Osteocyte (in vitro differentiated cells): Measurements from ENCODE around the gene GLTP. TPM values are rescaled to one million over a fixed set of nuclear protein-coding genes. Genes with fewer than 3 reads are reported as not detected.
A peak's percentile ranks its signal among the peaks of the same experiment; 100 is the strongest.

Source experiments
- DNase-seq: peaks from one replicate; pipeline ENCODE4 v3.0.0; 2021; ENCODE audit warnings: mixed read lengths; ENCODE audit not compliant: unreplicated experiment; ENCODE audit errors: extremely low spot score
- H3K27ac Mint-ChIP-seq: one replicate; pipeline ENCODE4 v1.8.0; 2021; ENCODE audit warnings: mild to moderate bottlenecking, mixed read lengths; ENCODE audit not compliant: unreplicated experiment
- H3K27me3 Mint-ChIP-seq: one replicate; pipeline ENCODE4 v1.8.0; 2021; ENCODE audit warnings: mixed read lengths; ENCODE audit not compliant: unreplicated experiment
- H3K36me3 Mint-ChIP-seq: one replicate; pipeline ENCODE4 v1.8.0; 2021; ENCODE audit warnings: mixed read lengths; ENCODE audit not compliant: unreplicated experiment
- H3K4me1 Mint-ChIP-seq: one replicate; pipeline ENCODE4 v1.8.0; 2021; ENCODE audit warnings: mixed read lengths; ENCODE audit not compliant: unreplicated experiment
- H3K4me3 Mint-ChIP-seq: one replicate; pipeline ENCODE4 v1.8.0; 2021; ENCODE audit warnings: mild to moderate bottlenecking, moderate library complexity, mixed read lengths; ENCODE audit not compliant: unreplicated experiment
- H3K9me3 Mint-ChIP-seq: one replicate; pipeline ENCODE4 v1.8.0; 2021; ENCODE audit warnings: mixed read lengths; ENCODE audit not compliant: unreplicated experiment
- CTCF ChIP-seq: fragments of 200-600 bp; sonication (generic); IDR thresholded peaks from 2 replicates; pipeline ENCODE4 v1.5.0; 2021; ENCODE audit warnings: antibody characterized with exemption, mild to moderate bottlenecking, moderate library complexity
- total RNA-seq: library from RNA; stranded (reverse); gene quantifications from 2 replicates; pipeline ENCODE4 v1.2.1, GENCODE V29; 2021

The GLTP gene
- total RNA-seq, 1 donor from 2014 or later = 34.5 TPM

GRCh38 chr12:109845824-109846205 lies 34.5 kb downstream of the GLTP start:
- Mint-ChIP-seq H3K27me3 (no peaks in the 10 kb centered on the region), H3K36me3 (no peaks in the 10 kb centered on the region), H3K4me3 (no peak overlapping the region), H3K9me3 (no peaks in the 10 kb centered on the region), H3K27ac (no peak overlapping the region), H3K4me1 (no peaks in the 10 kb centered on the region)
- no peak for TF ChIP-seq CTCF
- DNase-seq = no peak

- H3K9me3 Mint-ChIP-seq = no peaks in the 10 kb centered on the region
- peak overlapping the region; percentile 26 for H3K4me3 Mint-ChIP-seq
- peak; percentile 97 for DNase-seq
- no peaks in the 10 kb centered on the region for H3K36me3 Mint-ChIP-seq
- TF ChIP-seq CTCF = peak; percentile 99
- no peaks in the 10 kb centered on the region for H3K4me1 Mint-ChIP-seq
- H3K27ac Mint-ChIP-seq = no peak overlapping the region
- H3K27me3 Mint-ChIP-seq = no peaks in the 10 kb centered on the region
Observed at GRCh38 chr12:109844983-109845823, 35.1 kb downstream of the GLTP start.

GRCh38 chr12:109844091-109844490 lies 36.2 kb downstream of the GLTP start:
- no peak for DNase-seq
- Mint-ChIP-seq H3K27me3 (no peaks in the 10 kb centered on the region), H3K4me3 (no peak overlapping the region), H3K27ac (no peak overlapping the region), H3K9me3 (no peaks in the 10 kb centered on the region), H3K36me3 (no peaks in the 10 kb centered on the region), H3K4me1 (no peaks in the 10 kb centered on the region)
- TF ChIP-seq CTCF = no peak

- no peak overlapping the region for H3K27ac Mint-ChIP-seq
- H3K27me3 Mint-ChIP-seq = no peaks in the 10 kb centered on the region
- no peak for TF ChIP-seq CTCF
- DNase-seq = no peak
- H3K4me3 Mint-ChIP-seq = no peak overlapping the region
- H3K36me3 Mint-ChIP-seq = no peaks in the 10 kb centered on the region
- H3K9me3 Mint-ChIP-seq = no peaks in the 10 kb centered on the region
- H3K4me1 Mint-ChIP-seq = peaks cover 4% of the 10 kb centered on the region
Observed at GRCh38 chr12:109842021-109842420, 38.3 kb downstream of the GLTP start.

- H3K36me3 Mint-ChIP-seq = no peaks in the 10 kb centered on the region
- DNase-seq = no peak
- peaks cover 4% of the 10 kb centered on the region for H3K4me1 Mint-ChIP-seq
- no peaks in the 10 kb centered on the region for H3K9me3 Mint-ChIP-seq
- H3K4me3 Mint-ChIP-seq = no peak overlapping the region
- no peak overlapping the region for H3K27ac Mint-ChIP-seq
- TF ChIP-seq CTCF = no peak
- H3K27me3 Mint-ChIP-seq = no peaks in the 10 kb centered on the region
Observed at GRCh38 chr12:109841356-109841755, 39.0 kb downstream of the GLTP start.
